SU-DHL-6 (cell line): ENCODE data around the gene GALNT14.

Experiments used
- H2AFZ ChIP-seq: fragments of 200-600 bp; sonication (generic); 2 replicates; pipeline ENCODE4 v1.6.1; 2014; ENCODE audit warnings: low read depth, mild to moderate bottlenecking, moderate library complexity, mixed read lengths, antibody characterized with exemption, low read length; ENCODE audit not compliant: severe bottlenecking
- H3F3A ChIP-seq: fragments of 200-600 bp; shearing (Covaris generic); 2 replicates; pipeline ENCODE4 v1.6.0; 2016; ENCODE audit warnings: antibody characterized with exemption, mild to moderate bottlenecking; ENCODE audit not compliant: insufficient read depth
- H3K27ac ChIP-seq: fragments of 200-600 bp; sonication (generic); 2 replicates; pipeline ENCODE4 v1.5.1; 2016; ENCODE audit warnings: low read depth, mild to moderate bottlenecking, low read length, moderate library complexity, mixed read lengths
- H3K27me3 ChIP-seq: fragments of 200-600 bp; sonication (generic), shearing (Covaris generic); 2 replicates; pipeline ENCODE4 v1.6.0; 2014; ENCODE audit warnings: mild to moderate bottlenecking, low read length
- H3K36me3 ChIP-seq: fragments of 200-600 bp; sonication (generic); 2 replicates; pipeline ENCODE4 v1.6.1; 2014; ENCODE audit warnings: mild to moderate bottlenecking, low read length, mixed read lengths
- H3K4me2 ChIP-seq: fragments of 300-600, 200-600 bp; shearing (Covaris generic), sonication (generic); 2 replicates; pipeline ENCODE4 v1.6.0; 2014; ENCODE audit warnings: low read length, low read depth, mild to moderate bottlenecking; ENCODE audit not compliant: poor library complexity, severe bottlenecking
- H3K4me3 ChIP-seq: fragments of 200-600 bp; sonication (generic); 2 replicates; pipeline ENCODE4 v1.5.1; 2014; ENCODE audit warnings: antibody characterized with exemption, low read length, mild to moderate bottlenecking, mixed read lengths; ENCODE audit not compliant: insufficient read depth, poor library complexity, severe bottlenecking
- H3K79me2 ChIP-seq: fragments of 200-600 bp; sonication (generic); 2 replicates; pipeline ENCODE4 v1.6.1; 2014; ENCODE audit warnings: mild to moderate bottlenecking, low read length, moderate library complexity; ENCODE audit not compliant: insufficient read depth
- H3K9ac ChIP-seq: fragments of 200-600 bp; sonication (generic); 2 replicates; pipeline ENCODE4 v1.7.0; 2014; ENCODE audit warnings: mild to moderate bottlenecking, low read length
- H3K9me2 ChIP-seq: fragments of 200-600 bp; sonication (generic); replicated peaks from 2 replicates; pipeline ENCODE4 v1.6.1; 2014; ENCODE audit warnings: low read length; ENCODE audit not compliant: insufficient read depth
- H3K9me3 ChIP-seq: fragments of 200-600 bp; sonication (generic); 2 replicates; pipeline ENCODE4 v1.6.1; 2014; ENCODE audit warnings: low read length, mixed read lengths; ENCODE audit not compliant: insufficient read depth
- H4K20me1 ChIP-seq: fragments of 200-600 bp; sonication (generic); 2 replicates; pipeline ENCODE4 v1.6.1; 2014; ENCODE audit warnings: low read depth, mild to moderate bottlenecking, antibody characterized with exemption, low read length, moderate library complexity, mixed read lengths
- EZH2phosphoT487 ChIP-seq: fragments of 200-600 bp; sonication (generic), shearing (Covaris generic); conservative IDR thresholded peaks from 2 replicates; pipeline ENCODE4 v1.6.1; 2018; ENCODE audit warnings: mild to moderate bottlenecking, antibody characterized with exemption, low read length, moderate library complexity, mixed read lengths
- TF ChIP-seq, protein P1 (sequence below): fragments of 200-600 bp; sonication (generic); IDR thresholded peaks from one replicate; pipeline ENCODE4 v1.5.1; 2017; ENCODE audit warnings: antibody characterized with exemption, mild to moderate bottlenecking, low read length, moderate library complexity; ENCODE audit not compliant: insufficient read depth, poor library complexity, severe bottlenecking

GALNT14 gene

DNA sequence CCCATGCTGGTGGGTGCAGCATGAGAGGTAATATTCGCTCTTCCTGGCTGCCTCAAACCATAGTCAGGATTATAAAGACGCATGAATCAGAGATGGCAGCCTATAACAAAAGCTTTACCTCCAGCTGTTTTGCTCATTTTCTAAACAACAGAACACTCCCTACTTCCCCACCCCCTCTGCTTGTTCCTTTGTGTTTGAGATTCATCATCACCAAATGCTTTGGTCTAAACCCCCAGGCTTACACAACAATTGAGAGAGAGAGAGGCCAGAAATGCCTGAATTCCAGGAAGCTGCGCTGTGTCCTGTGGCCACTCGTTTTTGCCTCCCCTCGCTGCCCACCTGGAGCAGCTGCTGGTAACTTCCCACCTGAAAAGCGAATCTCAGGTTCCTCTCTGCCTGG, 252.2 kb downstream of the GALNT14 start:
- H3K9ac ChIP-seq: no peak overlapping the region
- H3K4me3 ChIP-seq: no peak overlapping the region
- TF ChIP-seq, protein P1, sequence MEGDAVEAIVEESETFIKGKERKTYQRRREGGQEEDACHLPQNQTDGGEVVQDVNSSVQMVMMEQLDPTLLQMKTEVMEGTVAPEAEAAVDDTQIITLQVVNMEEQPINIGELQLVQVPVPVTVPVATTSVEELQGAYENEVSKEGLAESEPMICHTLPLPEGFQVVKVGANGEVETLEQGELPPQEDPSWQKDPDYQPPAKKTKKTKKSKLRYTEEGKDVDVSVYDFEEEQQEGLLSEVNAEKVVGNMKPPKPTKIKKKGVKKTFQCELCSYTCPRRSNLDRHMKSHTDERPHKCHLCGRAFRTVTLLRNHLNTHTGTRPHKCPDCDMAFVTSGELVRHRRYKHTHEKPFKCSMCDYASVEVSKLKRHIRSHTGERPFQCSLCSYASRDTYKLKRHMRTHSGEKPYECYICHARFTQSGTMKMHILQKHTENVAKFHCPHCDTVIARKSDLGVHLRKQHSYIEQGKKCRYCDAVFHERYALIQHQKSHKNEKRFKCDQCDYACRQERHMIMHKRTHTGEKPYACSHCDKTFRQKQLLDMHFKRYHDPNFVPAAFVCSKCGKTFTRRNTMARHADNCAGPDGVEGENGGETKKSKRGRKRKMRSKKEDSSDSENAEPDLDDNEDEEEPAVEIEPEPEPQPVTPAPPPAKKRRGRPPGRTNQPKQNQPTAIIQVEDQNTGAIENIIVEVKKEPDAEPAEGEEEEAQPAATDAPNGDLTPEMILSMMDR: no peak
- no peak for TF ChIP-seq EZH2phosphoT487
- 0 out of 2 replicates have a peak, but pooled peaks cover 2% of the 10 kb centered on the region for H3K27me3 ChIP-seq
- no peak overlapping the region for H3K27ac ChIP-seq
- no peaks in the 10 kb centered on the region for H3K9me2 ChIP-seq
- H3K79me2 ChIP-seq: no peaks in the 10 kb centered on the region
- no peak overlapping the region for H3K4me2 ChIP-seq
- no peaks in the 10 kb centered on the region for H3F3A ChIP-seq
- H3K36me3 ChIP-seq: no peaks in the 10 kb centered on the region
- no peak overlapping the region for H2AFZ ChIP-seq
- H4K20me1 ChIP-seq: no peaks in the 10 kb centered on the region
- H3K9me3 ChIP-seq: no peaks in the 10 kb centered on the region

DNA sequence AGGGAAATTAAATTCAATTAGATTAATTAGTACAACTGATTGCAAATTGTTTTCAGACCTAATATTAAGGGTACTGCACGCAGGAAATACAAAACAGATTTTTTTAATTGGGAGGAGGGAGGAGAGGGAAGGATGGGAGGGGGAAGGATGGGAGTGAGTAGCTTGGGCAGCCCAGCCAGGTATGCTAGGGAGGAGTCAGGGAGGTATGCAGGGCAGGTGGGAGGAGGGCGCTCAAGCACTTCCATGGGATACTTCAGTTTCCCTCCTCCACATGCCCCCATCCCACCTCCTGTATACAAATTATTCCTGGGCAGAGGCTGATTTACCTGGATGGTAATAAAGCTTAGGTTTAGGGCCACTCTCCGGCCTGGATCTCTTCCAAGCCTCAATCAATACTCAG, 254.4 kb downstream of the GALNT14 start:
- TF ChIP-seq, protein P1: no peak
- TF ChIP-seq EZH2phosphoT487: no peak
- H3K9ac ChIP-seq: no peak overlapping the region
- H3K27me3 ChIP-seq: 0 out of 2 replicates have a peak, but pooled peaks cover 2% of the 10 kb centered on the region
- H3K79me2 ChIP-seq: no peaks in the 10 kb centered on the region
- no peaks in the 10 kb centered on the region for H3K9me2 ChIP-seq
- H2AFZ ChIP-seq: no peak overlapping the region
- H3K9me3 ChIP-seq: no peaks in the 10 kb centered on the region
- no peaks in the 10 kb centered on the region for H3K36me3 ChIP-seq
- no peaks in the 10 kb centered on the region for H3F3A ChIP-seq
- H3K27ac ChIP-seq: no peak overlapping the region
- no peak overlapping the region for H3K4me3 ChIP-seq
- H3K4me2 ChIP-seq: no peak overlapping the region
- no peaks in the 10 kb centered on the region for H4K20me1 ChIP-seq

DNA sequence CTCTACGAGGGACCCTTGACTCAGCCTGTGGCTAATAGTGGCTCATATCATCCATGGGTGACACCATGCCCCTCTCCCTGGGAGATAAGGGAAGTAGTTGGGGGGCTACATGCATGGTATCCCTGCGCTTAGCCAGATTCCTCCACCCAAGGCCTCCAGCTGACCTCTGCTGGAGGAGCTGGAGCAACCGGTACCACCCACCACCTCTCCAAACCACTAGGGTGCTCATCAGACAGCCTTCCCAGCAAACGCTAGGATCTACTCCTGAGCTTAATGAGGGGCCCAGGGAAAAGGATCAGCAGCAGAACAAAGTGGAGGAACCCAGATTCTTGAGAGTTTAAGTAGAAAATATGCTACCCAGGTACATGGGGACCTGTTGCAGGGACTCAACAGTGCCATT, 255.1 kb downstream of the GALNT14 start:
- Histone ChIP-seq H3K4me3 (no peak overlapping the region), H3F3A (no peaks in the 10 kb centered on the region), H3K79me2 (no peaks in the 10 kb centered on the region), H3K9ac (no peak overlapping the region), H3K4me2 (no peak overlapping the region), H2AFZ (no peak overlapping the region), H4K20me1 (no peaks in the 10 kb centered on the region), H3K27me3 (0 out of 2 replicates have a peak, but pooled peaks cover 2% of the 10 kb centered on the region), H3K27ac (no peak overlapping the region), H3K36me3 (no peaks in the 10 kb centered on the region), H3K9me3 (no peaks in the 10 kb centered on the region), H3K9me2 (no peaks in the 10 kb centered on the region)
- TF ChIP-seq EZH2phosphoT487: no peak
- TF ChIP-seq, protein P1: no peak
